Measurements from ENCODE around the gene DNAJC11. TPM values are rescaled to one million over a fixed set of nuclear protein-coding genes. Genes with fewer than 3 reads are reported as not detected.

Gene DNAJC11
- total RNA-seq, 1 experiment from 2014 or later = 106 TPM

DNA sequence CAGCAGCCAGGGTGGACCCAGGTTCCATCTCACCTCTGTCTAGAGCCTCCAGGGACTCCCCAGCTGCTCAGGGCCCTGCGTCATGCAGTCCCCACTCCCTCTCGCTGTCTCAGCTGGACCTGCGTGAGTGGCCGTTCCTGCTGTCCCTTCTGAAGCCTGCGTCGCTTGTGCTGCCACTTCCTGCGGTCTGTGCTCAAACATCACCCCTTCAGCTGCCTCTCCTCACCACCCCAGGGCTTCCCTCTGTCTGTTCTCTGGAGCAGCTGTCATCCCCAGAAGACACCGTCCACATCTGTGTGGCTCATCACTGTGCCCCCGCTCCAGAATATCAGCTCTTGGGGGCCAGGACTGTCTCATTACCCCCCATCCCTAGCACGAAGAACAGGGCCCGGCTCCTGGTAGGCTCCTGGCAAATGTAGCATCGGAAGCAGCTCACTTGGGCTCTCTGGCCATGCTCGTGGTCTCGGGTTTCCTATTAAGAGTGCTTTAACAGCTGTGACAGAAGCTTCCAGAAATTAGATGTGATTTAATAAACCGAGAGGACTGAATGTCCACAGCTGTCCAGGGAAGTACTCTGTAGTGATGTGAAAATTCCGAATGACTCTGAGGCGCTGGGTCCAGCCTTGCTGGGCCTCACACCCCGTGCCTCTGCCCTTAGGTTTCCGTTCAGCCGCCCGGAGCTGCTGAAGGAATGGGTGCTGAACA lies 73.6 kb downstream of the DNAJC11 start:
- no peak overlapping the region for H3K27ac ChIP-seq (ENCODE audit: low read depth, low read length, poor library complexity, severe bottlenecking)
- TF ChIP-seq, protein P1, sequence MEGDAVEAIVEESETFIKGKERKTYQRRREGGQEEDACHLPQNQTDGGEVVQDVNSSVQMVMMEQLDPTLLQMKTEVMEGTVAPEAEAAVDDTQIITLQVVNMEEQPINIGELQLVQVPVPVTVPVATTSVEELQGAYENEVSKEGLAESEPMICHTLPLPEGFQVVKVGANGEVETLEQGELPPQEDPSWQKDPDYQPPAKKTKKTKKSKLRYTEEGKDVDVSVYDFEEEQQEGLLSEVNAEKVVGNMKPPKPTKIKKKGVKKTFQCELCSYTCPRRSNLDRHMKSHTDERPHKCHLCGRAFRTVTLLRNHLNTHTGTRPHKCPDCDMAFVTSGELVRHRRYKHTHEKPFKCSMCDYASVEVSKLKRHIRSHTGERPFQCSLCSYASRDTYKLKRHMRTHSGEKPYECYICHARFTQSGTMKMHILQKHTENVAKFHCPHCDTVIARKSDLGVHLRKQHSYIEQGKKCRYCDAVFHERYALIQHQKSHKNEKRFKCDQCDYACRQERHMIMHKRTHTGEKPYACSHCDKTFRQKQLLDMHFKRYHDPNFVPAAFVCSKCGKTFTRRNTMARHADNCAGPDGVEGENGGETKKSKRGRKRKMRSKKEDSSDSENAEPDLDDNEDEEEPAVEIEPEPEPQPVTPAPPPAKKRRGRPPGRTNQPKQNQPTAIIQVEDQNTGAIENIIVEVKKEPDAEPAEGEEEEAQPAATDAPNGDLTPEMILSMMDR (conservative IDR thresholded peaks at IDR 0.05; ENCODE audit: low read depth, low read length) = no peak
- no peak for TF ChIP-seq EZH2 (IDR thresholded peaks at IDR 0.05; ENCODE audit: borderline replicate concordance, low read depth, low read length, poor library complexity, severe bottlenecking)
- H3K4me1 ChIP-seq (ENCODE audit: insufficient read depth, low read length, poor library complexity, severe bottlenecking) = peaks cover 4% of the 10 kb centered on the region
- H3K9me3 ChIP-seq (ENCODE audit: low read depth, low read length, poor library complexity, severe bottlenecking) = no peaks in the 10 kb centered on the region
- intact Hi-C loops (cut with micrococcal nuclease; ENCODE audit: unreplicated experiment) = no loop called here
- H3K36me3 ChIP-seq (ENCODE audit: insufficient read depth, low read length, poor library complexity, severe bottlenecking) = peaks cover 48% of the 10 kb centered on the region
- no TSS peak for BruUV-seq (replicated peaks)
- DNase-seq (ENCODE audit: low spot score) = no peak
- POLR2A ChIA-PET (ENCODE audit: low non-redundant PET) = no interaction called here
- no peak overlapping the region for H3K4me3 ChIP-seq (ENCODE audit: low read depth, low read length, poor library complexity, severe bottlenecking)
- H3K27me3 ChIP-seq (replicated peaks; ENCODE audit: insufficient read depth, low read depth, low read length, poor library complexity) = no peaks in the 10 kb centered on the region
- CTCF ChIA-PET = no interaction called here

GRCh38 chr1:6627031-6627430 lies 74.6 kb downstream of the DNAJC11 start:
- H3K4me3 ChIP-seq (ENCODE audit: low read depth, low read length, poor library complexity, severe bottlenecking) = no peak overlapping the region
- H3K4me1 ChIP-seq (ENCODE audit: insufficient read depth, low read length, poor library complexity, severe bottlenecking) = peaks cover 4% of the 10 kb centered on the region
- H3K9me3 ChIP-seq (ENCODE audit: low read depth, low read length, poor library complexity, severe bottlenecking) = no peaks in the 10 kb centered on the region
- intact Hi-C loops (cut with micrococcal nuclease; ENCODE audit: unreplicated experiment) = no loop called here
- DNase-seq (ENCODE audit: low spot score) = no peak
- no peak for TF ChIP-seq EZH2 (IDR thresholded peaks at IDR 0.05; ENCODE audit: borderline replicate concordance, low read depth, low read length, poor library complexity, severe bottlenecking)
- TF ChIP-seq, protein P1 (conservative IDR thresholded peaks at IDR 0.05; ENCODE audit: low read depth, low read length) = no peak
- peaks cover 48% of the 10 kb centered on the region for H3K36me3 ChIP-seq (ENCODE audit: insufficient read depth, low read length, poor library complexity, severe bottlenecking)
- no peaks in the 10 kb centered on the region for H3K27me3 ChIP-seq (replicated peaks; ENCODE audit: insufficient read depth, low read depth, low read length, poor library complexity)
- POLR2A ChIA-PET (ENCODE audit: low non-redundant PET) = no interaction called here
- no TSS peak for BruUV-seq (replicated peaks)
- CTCF ChIA-PET = no interaction called here
- H3K27ac ChIP-seq (ENCODE audit: low read depth, low read length, poor library complexity, severe bottlenecking) = no peak overlapping the region

DNA sequence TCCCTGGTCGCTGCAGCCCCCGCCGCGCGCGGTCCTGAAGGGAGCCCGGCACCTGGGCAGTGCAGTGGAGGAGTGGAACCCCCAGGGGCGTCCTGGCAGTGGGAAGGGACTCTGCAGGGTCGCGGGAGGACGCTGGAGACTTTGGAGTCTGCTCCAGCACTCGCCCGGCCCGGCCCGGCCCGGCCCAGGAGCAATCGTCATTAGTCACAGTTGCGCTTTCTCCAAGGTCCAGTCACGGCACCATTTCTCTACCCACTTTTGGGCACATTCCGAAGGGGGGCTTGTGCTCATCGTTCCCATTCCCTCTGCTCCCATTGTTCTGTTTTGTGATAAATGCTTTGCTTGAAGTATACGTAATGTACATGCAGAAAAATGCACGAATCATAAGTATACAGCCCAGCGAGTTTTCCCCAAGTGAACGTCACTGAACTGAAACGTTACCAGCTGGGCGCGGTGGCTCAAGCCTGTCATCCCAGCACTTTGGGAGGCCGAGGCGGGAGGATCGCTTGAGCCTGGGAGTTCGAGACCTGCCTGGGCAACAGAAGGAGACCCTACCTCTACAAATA lies 75.9 kb downstream of the DNAJC11 start:
- peaks cover 4% of the 10 kb centered on the region for H3K4me1 ChIP-seq (ENCODE audit: insufficient read depth, low read length, poor library complexity, severe bottlenecking)
- ChIA-PET CTCF (no interaction called here), POLR2A (ENCODE audit: low non-redundant PET) (no interaction called here)
- no peaks in the 10 kb centered on the region for H3K27me3 ChIP-seq (replicated peaks; ENCODE audit: insufficient read depth, low read depth, low read length, poor library complexity)
- no peak for TF ChIP-seq EZH2 (IDR thresholded peaks at IDR 0.05; ENCODE audit: borderline replicate concordance, low read depth, low read length, poor library complexity, severe bottlenecking)
- TF ChIP-seq, protein P1 (conservative IDR thresholded peaks at IDR 0.05; ENCODE audit: low read depth, low read length) = no peak
- H3K4me3 ChIP-seq (ENCODE audit: low read depth, low read length, poor library complexity, severe bottlenecking) = peak overlapping the region; percentile 64
- peak; percentile 33 for DNase-seq (ENCODE audit: low spot score)
- intact Hi-C loops (cut with micrococcal nuclease; ENCODE audit: unreplicated experiment) = no loop called here
- H3K36me3 ChIP-seq (ENCODE audit: insufficient read depth, low read length, poor library complexity, severe bottlenecking) = peaks cover 55% of the 10 kb centered on the region
- H3K27ac ChIP-seq (ENCODE audit: low read depth, low read length, poor library complexity, severe bottlenecking) = peak overlapping the region; percentile 76
- H3K9me3 ChIP-seq (ENCODE audit: low read depth, low read length, poor library complexity, severe bottlenecking) = no peaks in the 10 kb centered on the region
- BruUV-seq (replicated peaks) = no TSS peak

All from A673 (cell line).